Globus pallidus (tissue), 1 donor: ENCODE measurements around the gene FBXO8.

Source experiments
- DNase-seq: peaks from one replicate; pipeline ENCODE4 v3.0.0-alpha.2; 2015; ENCODE audit warnings: low spot score

Gene FBXO8

GRCh38 chr4:174245714-174246113 is 37.8 kb downstream of the FBXO8 start:
- DNase-seq, result no peak

- DNase-seq, result no peak
These were observed 39.0 kb downstream of the FBXO8 start for GRCh38 chr4:174244441-174244840.

GRCh38 chr4:174241162-174241561 is 42.3 kb downstream of the FBXO8 start:
- DNase-seq, result no peak

GRCh38 chr4:174236359-174236758 is 47.1 kb downstream of the FBXO8 start:
- DNase-seq, result no peak

- no peak for DNase-seq
These were observed 52.8 kb downstream of the FBXO8 start for GRCh38 chr4:174230680-174231079.

GRCh38 chr4:174230148-174230547 is 53.3 kb downstream of the FBXO8 start:
- no peak for DNase-seq

GRCh38 chr4:174228988-174229387 is 54.5 kb downstream of the FBXO8 start:
- DNase-seq, result no peak

GRCh38 chr4:174225349-174226049 is 58.0 kb downstream of the FBXO8 start:
- DNase-seq, result no peak

GRCh38 chr4:174224550-174224949 is 58.9 kb downstream of the FBXO8 start:
- no peak for DNase-seq

GRCh38 chr4:174222266-174222872 is 61.1 kb downstream of the FBXO8 start:
- no peak for DNase-seq

GRCh38 chr4:174218127-174218790 is 65.2 kb downstream of the FBXO8 start:
- DNase-seq, result no peak

GRCh38 chr4:174217273-174218126 is 66.0 kb downstream of the FBXO8 start:
- no peak for DNase-seq

GRCh38 chr4:174216799-174217272 is 66.6 kb downstream of the FBXO8 start:
- no peak for DNase-seq

GRCh38 chr4:174215961-174216680 is 67.3 kb downstream of the FBXO8 start:
- no peak for DNase-seq

- DNase-seq, result no peak
These were observed 68.4 kb downstream of the FBXO8 start for GRCh38 chr4:174215057-174215456.

- no peak for DNase-seq
These were observed 69.2 kb downstream of the FBXO8 start for GRCh38 chr4:174214101-174214878.

GRCh38 chr4:174213731-174214100 is 69.8 kb downstream of the FBXO8 start:
- no peak for DNase-seq

- DNase-seq, result no peak
These were observed 71.4 kb downstream of the FBXO8 start for GRCh38 chr4:174212061-174212460.

GRCh38 chr4:174211622-174212044 is 71.8 kb downstream of the FBXO8 start:
- no peak for DNase-seq

- no peak for DNase-seq
These were observed 72.4 kb downstream of the FBXO8 start for GRCh38 chr4:174210952-174211490.

GRCh38 chr4:174210354-174210753 is 73.1 kb downstream of the FBXO8 start:
- DNase-seq, result no peak
